ENCODE measurements around the gene ELAC2. TPM values are rescaled to one million over a fixed set of nuclear protein-coding genes. Genes with fewer than 3 reads are reported as not detected.

Gene ELAC2
- total RNA-seq, 1 experiment from 2014 or later, result 74.9 TPM

GRCh38 chr17:12958786-12959185 is 59.0 kb downstream of the ELAC2 start:
- peak; percentile 57 for DNase-seq (ENCODE audit: low read depth)

DNA sequence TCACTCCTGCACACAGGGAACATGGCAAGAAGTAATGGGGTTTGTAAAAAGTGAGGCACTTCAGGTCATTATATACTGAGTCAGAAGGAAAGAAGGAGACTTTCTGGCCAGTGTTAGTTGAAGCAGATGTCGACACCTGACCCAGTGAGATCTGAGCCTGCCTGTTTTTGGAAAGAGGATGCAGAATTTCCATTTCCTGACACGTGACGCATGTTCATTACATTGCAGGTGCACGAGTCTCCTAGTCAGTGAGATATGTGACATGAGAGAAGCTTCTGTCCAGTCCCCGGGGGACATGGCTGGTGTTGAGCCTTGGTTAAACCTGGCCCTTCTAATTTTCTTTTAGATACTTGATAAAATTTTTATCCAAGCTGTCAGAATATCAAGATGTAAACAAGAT is 62.3 kb downstream of the ELAC2 start:
- no peak for DNase-seq (ENCODE audit: low read depth)

- DNase-seq (ENCODE audit: low read depth), result no peak
These were observed 64.7 kb downstream of the ELAC2 start for GRCh38 chr17:12953156-12953555.

DNA sequence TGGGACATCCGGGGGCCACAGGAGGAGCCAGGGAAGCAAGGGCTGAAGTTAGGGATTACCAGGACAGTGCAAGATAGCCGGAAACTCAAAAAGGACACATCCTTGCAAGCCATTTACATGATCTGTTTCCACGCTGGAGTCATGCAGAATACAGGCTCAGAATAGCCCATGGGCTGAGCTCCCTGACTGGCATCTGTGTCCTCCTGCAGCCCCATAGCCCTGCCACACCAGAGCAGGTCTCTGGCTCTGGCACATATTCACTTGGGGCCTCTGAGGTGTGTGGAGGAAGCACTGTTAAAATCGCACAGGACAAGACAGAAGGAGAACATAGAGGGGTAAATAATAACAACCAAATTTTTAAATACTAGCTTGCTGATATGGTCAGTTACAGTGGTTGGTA is 65.8 kb downstream of the ELAC2 start:
- no peak for DNase-seq (ENCODE audit: low read depth)

DNA sequence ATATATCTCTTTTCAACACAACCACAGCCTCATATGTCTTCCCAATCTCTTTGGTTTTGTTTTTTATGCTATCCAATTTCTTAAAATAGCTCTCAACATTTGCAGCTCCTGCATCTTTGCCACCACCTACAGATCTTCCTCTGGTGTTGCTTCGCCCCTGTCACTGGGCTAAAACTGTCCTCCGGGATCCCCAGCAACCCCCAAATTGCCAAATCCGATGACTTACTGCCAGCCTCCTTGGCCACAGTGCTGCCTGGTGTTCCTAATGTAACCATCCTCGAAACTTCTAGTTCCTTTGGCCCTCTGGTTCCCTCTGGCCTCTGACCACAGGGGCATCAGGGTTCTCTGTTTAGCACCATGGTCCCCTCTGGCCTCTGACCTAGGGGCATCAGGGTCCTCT is 70.8 kb downstream of the ELAC2 start:
- no peak for DNase-seq (ENCODE audit: low read depth)

Other genes starting within 250 kb of the ELAC2 start
- gene ARHGAP44, start 228.5 kb downstream of the ELAC2 start, total RNA-seq (2014; rRNA removed; shearing (Covaris generic)), result not detected in 2 replicates

All from M059J (cell line).